Activated T-cell treated with anti-CD3 and anti-CD28 coated beads, Interleukin-2, amount 50 U/mL, for 72 hours (primary cell): ENCODE results near the gene OR1F1. TPM values are rescaled to one million over a fixed set of nuclear protein-coding genes. Genes with fewer than 3 reads are reported as not detected.
A peak's percentile ranks its signal among the peaks of the same experiment; 100 is the strongest.
"Not testable (repeated sequence)": the region's sequence is repeated elsewhere in the genome, so short reads cannot be mapped to it uniquely, and the experiment has no call there.

Experiments
- ATAC-seq, 2 donors: fragments of 150-1000 bp; cut with Tn5 transposase; replicated peaks in 1 of 2; 2 replicates each; pipeline ENCODE4 v1.10.0; 2021; ENCODE audit warnings: moderate library complexity in 2 of 2, mild to moderate bottlenecking in 1 of 2
- DNase-seq, 2 donors: peaks; one replicate each; pipeline ENCODE4 v3.0.0; 2021 to 2022; ENCODE audit warnings: mixed read lengths in 1 of 2
- H3K27ac Mint-ChIP-seq: one replicate; pipeline ENCODE4 v1.8.0; 2022; ENCODE audit warnings: mild to moderate bottlenecking, moderate library complexity, mixed read lengths
- H3K27me3 Mint-ChIP-seq: one replicate; pipeline ENCODE4 v1.8.0; 2022; ENCODE audit warnings: low read depth, mixed read lengths
- H3K36me3 Mint-ChIP-seq, 2 donors: one replicate each; pipeline ENCODE4 v1.8.0; 2022; ENCODE audit warnings: mixed read lengths in 2 of 2, mild to moderate bottlenecking in 1 of 2; ENCODE audit not compliant: insufficient read depth in 2 of 2
- H3K4me1 Mint-ChIP-seq: one replicate; pipeline ENCODE4 v1.8.0; 2022; ENCODE audit warnings: low read depth, mixed read lengths
- H3K4me3 Mint-ChIP-seq, 2 donors: one replicate each; pipeline ENCODE4 v1.8.0; 2022; ENCODE audit warnings: mild to moderate bottlenecking in 2 of 2, mixed read lengths in 2 of 2, moderate library complexity in 2 of 2
- H3K9me3 Mint-ChIP-seq, 2 donors: one replicate each; pipeline ENCODE4 v1.8.0; 2022; ENCODE audit warnings: mixed read lengths in 2 of 2
- total RNA-seq, 2 donors: library from RNA; stranded (reverse); gene quantifications; one replicate each; pipeline ENCODE4 v1.2.3, GENCODE V29; 2022

Gene OR1F1
- total RNA-seq, 2 donors from 2014 or later = 0.35 TPM; not detected in 1

GRCh38 chr16:3157229-3158025 is 30.6 kb upstream of the OR1F1 start:
- peaks cover 34% of the 10 kb centered on the region for H3K4me1 Mint-ChIP-seq
- ATAC-seq (peak; percentile 28 to 41), DNase-seq (peak; percentile 55)
- H3K9me3 Mint-ChIP-seq = peaks cover 0 to 3% of the 10 kb centered on the region in 2 donors
- H3K36me3 Mint-ChIP-seq = peaks cover 3 to 4% of the 10 kb centered on the region in 2 donors
- H3K4me3 Mint-ChIP-seq = peak overlapping the region; percentile 81 to 86
- H3K27me3 Mint-ChIP-seq = peaks cover 20% of the 10 kb centered on the region
- peak overlapping the region; percentile 74 for H3K27ac Mint-ChIP-seq

DNA sequence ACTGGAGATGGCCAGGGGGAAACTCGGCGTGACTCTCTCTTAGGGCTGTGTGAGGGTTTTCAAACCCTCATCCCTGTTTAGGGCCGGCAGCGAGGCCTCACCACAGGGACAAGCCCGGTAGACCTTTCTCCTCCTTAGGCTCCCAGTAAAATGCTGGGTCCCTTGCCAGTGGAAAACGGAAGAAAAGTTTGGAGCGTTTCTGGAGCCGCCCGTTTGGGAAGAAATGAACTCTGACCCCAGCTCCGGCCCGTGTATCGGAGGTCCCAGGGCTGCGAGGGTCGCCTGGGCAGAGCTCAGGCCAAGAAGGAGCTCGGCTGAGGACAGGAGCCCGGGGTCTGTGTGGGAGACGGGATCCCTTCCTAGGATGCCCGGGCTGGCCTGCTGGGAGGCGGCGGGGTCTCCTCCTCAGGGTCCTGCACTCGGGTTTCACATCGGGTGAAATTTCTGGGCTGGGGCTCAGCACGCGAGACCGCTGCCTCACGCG is 29.9 kb upstream of the OR1F1 start:
- DNase-seq = no peak

DNA sequence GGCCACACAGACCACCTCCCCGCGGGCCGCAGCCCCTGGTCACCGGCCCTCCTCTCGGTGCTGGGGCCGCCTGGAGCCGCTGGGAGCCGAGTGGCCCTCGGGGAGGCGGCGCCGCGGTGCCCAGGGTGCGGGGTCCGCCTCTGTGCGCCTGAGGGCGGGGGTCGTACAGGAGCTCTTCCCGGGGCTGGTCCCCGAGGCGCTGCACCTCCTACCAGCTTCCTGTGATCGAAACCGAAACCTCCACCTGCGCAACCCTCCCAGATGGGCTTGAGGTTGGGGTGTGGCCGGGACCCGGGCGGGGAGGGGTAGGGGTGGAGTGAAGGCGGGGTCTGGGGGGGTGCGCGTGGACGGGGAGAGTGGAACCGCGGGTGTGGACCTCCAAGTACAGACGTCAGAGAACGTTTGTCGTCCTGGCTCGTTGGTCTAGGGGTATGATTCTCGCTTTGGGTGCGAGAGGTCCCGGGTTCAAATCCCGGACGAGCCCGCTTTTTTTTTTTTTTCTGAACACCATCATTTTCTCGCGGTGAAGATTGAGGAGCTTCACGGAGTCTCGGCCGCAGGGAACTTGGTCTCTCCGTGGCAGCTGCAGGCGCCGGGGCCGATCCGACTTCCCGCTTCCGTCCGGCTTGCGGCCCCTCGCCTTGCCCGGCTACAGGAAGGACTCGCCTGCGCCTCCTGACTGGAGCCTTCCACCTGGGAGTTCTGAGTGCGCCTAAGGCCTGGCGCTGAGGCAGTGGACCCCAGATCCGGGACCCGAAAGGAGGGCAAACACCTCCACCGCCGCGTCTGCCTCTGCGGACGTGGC is 29.3 kb upstream of the OR1F1 start:
- H3K27me3 Mint-ChIP-seq = peaks cover 20% of the 10 kb centered on the region
- peak overlapping the region; percentile 97 for H3K27ac Mint-ChIP-seq
- peak; percentile 80 for DNase-seq
- ATAC-seq = peak; percentile 73 to 74
- H3K4me1 Mint-ChIP-seq = peaks cover 29% of the 10 kb centered on the region
- H3K36me3 Mint-ChIP-seq = peaks cover 3 to 4% of the 10 kb centered on the region in 2 donors
- peak overlapping the region; percentile 86 to 96 for H3K4me3 Mint-ChIP-seq
- H3K9me3 Mint-ChIP-seq = peaks cover 0 to 3% of the 10 kb centered on the region in 2 donors

More for the DNA sequence above, 29.9 kb upstream of the OR1F1 start:
- H3K27ac Mint-ChIP-seq = peak overlapping the region; percentile 74
- peaks cover 3 to 4% of the 10 kb centered on the region in 2 donors for H3K36me3 Mint-ChIP-seq
- peak; percentile 16 to 28 for ATAC-seq
- H3K9me3 Mint-ChIP-seq = peaks cover 0 to 3% of the 10 kb centered on the region in 2 donors
- H3K4me1 Mint-ChIP-seq = peaks cover 29% of the 10 kb centered on the region
- H3K27me3 Mint-ChIP-seq = peaks cover 20% of the 10 kb centered on the region
- H3K4me3 Mint-ChIP-seq = peak overlapping the region; percentile 81 to 86

GRCh38 chr16:3161235-3162018 is 26.6 kb upstream of the OR1F1 start:
- no peaks in the 10 kb centered on the region for H3K9me3 Mint-ChIP-seq
- H3K27me3 Mint-ChIP-seq = peaks cover 20% of the 10 kb centered on the region
- DNase-seq = no peak
- no peak overlapping the region for H3K4me3 Mint-ChIP-seq
- no peak for ATAC-seq
- peaks cover 0 to 4% of the 10 kb centered on the region in 2 donors for H3K36me3 Mint-ChIP-seq
- peaks cover 38% of the 10 kb centered on the region for H3K4me1 Mint-ChIP-seq
- H3K27ac Mint-ChIP-seq = no peak overlapping the region

- ATAC-seq (no peak), DNase-seq (no peak)
- H3K4me3 Mint-ChIP-seq = no peak overlapping the region
- H3K27me3 Mint-ChIP-seq = peaks cover 16% of the 10 kb centered on the region
- H3K9me3 Mint-ChIP-seq = no peaks in the 10 kb centered on the region
- peaks cover 0 to 3% of the 10 kb centered on the region in 2 donors for H3K36me3 Mint-ChIP-seq
- H3K4me1 Mint-ChIP-seq = peaks cover 19% of the 10 kb centered on the region
- H3K27ac Mint-ChIP-seq = no peak overlapping the region
Measured at GRCh38 chr16:3164121-3164991, 23.6 kb upstream of the OR1F1 start.

GRCh38 chr16:3165111-3165822 is 22.7 kb upstream of the OR1F1 start:
- peaks cover 21% of the 10 kb centered on the region for H3K27me3 Mint-ChIP-seq
- H3K4me3 Mint-ChIP-seq = peak overlapping the region; percentile 61 to 70

DNA sequence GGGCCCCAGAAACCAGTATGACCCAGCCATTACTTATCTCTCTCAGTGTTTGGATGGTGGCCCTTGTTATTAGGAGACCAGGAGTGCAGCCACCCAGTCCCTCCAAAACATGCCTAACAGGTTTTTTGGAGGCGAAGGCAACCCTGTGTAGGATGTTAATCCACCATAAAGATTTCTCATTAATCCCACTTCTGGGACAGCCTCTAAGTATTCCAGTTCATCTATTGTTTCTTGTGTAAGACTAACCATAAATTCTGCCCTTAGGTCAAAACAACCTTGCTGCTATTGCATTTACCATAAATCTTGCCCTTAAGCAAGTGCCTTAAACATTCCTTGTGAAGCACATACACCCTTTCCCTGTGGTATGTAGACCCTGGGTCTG is 21.5 kb upstream of the OR1F1 start:
- Mint-ChIP-seq H3K36me3 (no peaks in the 10 kb centered on the region), H3K4me1 (peaks cover 18% of the 10 kb centered on the region), H3K4me3 (no peak overlapping the region), H3K27ac (no peak overlapping the region), H3K27me3 (peaks cover 30% of the 10 kb centered on the region), H3K9me3 (no peaks in the 10 kb centered on the region)
- no peak for DNase-seq
- ATAC-seq = no peak

More at GRCh38 chr16:3165111-3165822, 22.7 kb upstream of the OR1F1 start:
- H3K27ac Mint-ChIP-seq = peak overlapping the region; percentile 63
- peaks cover 10% of the 10 kb centered on the region for H3K4me1 Mint-ChIP-seq
- H3K9me3 Mint-ChIP-seq = no peaks in the 10 kb centered on the region
- no peaks in the 10 kb centered on the region for H3K36me3 Mint-ChIP-seq
- DNase-seq (no peak), ATAC-seq (peak in 1 of 2 donors; percentile 20)

DNA sequence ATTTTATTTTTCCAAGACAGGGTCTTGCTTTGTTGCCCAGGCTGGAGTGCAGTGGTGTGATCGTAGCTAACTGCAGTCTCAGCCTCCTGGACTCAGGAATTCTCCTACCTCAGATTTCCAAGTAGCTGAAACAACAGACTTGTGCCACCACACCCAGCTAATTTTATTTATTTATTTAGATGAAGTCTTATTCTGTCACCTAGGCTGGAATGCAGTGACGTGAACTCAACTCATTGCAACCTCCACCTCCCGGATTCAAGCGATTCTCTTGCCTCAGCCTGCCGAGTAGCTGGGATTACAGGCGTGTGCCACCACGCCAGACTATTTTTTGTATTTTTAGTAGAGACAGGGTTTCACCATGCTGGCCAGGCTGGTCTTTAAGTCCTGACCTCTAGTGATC is 19.3 kb upstream of the OR1F1 start:
- H3K9me3 Mint-ChIP-seq, DNase-seq, ATAC-seq, H3K36me3 Mint-ChIP-seq, H3K27ac Mint-ChIP-seq, H3K4me3 Mint-ChIP-seq: not testable (repeated sequence)
- Mint-ChIP-seq H3K4me1 (peaks cover 34% of the 10 kb centered on the region), H3K27me3 (peaks cover 39% of the 10 kb centered on the region)

DNA sequence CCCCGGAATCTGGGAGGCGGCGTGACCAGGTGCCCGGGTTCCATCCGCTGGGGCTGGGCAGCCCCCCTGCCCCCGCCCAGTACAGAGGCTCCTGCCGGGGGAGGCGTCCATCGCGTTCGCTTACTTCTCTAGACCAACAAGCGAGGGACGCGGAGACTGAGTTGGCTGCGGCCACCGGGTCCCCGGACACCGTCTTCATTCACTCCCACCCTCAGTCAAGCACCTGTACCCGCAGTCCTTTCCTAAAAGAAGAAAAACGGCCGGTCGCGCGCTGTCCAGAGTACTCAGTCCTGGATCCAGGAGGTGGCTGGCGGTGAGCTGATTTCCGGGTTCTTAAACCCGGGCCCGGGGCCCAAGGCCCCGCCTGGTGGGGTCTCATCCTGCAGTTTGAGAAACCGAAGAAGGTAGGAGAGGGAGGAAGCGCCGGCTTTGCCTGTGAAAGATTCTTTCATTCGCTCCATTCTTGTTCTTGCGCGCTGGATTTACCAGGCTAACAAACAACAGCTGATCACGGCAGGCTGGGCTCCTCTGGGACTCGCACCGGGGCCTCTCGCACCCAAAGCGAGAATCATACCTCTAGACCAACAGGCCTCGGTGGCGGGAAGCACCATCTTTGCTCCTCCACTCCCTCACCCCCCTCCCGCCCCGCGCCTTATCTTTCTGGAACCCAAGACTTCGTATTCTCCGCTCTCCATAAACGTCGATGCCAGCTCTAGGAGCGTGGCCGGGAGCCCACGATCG is 17.4 kb upstream of the OR1F1 start:
- H3K4me3 Mint-ChIP-seq = peak overlapping the region; percentile 86 to 90
- no peaks in the 10 kb centered on the region for H3K36me3 Mint-ChIP-seq
- ATAC-seq (peak; percentile 22 to 27), DNase-seq (peak in 1 of 2 donors; percentile 40)
- peaks cover 49% of the 10 kb centered on the region for H3K27me3 Mint-ChIP-seq
- H3K27ac Mint-ChIP-seq = no peak overlapping the region
- peaks cover 36% of the 10 kb centered on the region for H3K4me1 Mint-ChIP-seq
- H3K9me3 Mint-ChIP-seq = no peaks in the 10 kb centered on the region

GRCh38 chr16:3171181-3171854 is 16.7 kb upstream of the OR1F1 start:
- Mint-ChIP-seq H3K9me3 (no peaks in the 10 kb centered on the region), H3K27me3 (peaks cover 56% of the 10 kb centered on the region), H3K27ac (peak overlapping the region; percentile 91), H3K4me1 (peaks cover 34% of the 10 kb centered on the region), H3K4me3 (peak overlapping the region; percentile 86 to 90), H3K36me3 (no peaks in the 10 kb centered on the region)
- peak; percentile 71 to 79 for DNase-seq
- ATAC-seq = peak; percentile 72 to 73
